Measurements from ENCODE around the gene NUDT19. TPM values are rescaled to one million over a fixed set of nuclear protein-coding genes. Genes with fewer than 3 reads are reported as not detected.
A peak's percentile ranks its signal among the peaks of the same experiment; 100 is the strongest.

NUDT19 gene
- total RNA-seq, 6 donors from 2014 or later = 9.4 to 21.6 (median 15.3) TPM

DNA sequence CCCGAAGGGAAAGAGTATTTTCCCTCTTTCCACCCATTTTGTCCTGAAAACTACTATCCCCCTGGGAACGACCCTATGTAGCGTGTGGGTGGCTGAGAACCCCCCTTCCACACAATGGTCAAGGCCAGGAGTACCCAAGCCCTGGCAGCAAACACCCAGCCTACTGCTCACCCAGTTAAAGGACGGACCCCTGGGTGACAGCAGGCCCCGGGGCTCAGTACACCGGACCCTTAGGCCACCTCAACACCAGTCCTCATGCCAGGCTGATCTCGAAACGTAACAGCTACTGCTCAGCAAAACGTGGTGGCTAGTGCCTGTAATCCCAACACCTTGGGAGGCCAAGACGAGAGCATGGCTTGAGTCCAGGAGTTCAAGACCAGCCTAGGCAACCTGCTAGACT, 18.0 kb upstream of the NUDT19 start:
- H3K9me3 ChIP-seq = no peaks in the 10 kb centered on the region
- no peak for TF ChIP-seq POLR2AphosphoS5 (IDR thresholded peaks at IDR 0.05)
- no peak for TF ChIP-seq EP300 (IDR thresholded peaks at IDR 0.05)
- TF ChIP-seq, protein P1, sequence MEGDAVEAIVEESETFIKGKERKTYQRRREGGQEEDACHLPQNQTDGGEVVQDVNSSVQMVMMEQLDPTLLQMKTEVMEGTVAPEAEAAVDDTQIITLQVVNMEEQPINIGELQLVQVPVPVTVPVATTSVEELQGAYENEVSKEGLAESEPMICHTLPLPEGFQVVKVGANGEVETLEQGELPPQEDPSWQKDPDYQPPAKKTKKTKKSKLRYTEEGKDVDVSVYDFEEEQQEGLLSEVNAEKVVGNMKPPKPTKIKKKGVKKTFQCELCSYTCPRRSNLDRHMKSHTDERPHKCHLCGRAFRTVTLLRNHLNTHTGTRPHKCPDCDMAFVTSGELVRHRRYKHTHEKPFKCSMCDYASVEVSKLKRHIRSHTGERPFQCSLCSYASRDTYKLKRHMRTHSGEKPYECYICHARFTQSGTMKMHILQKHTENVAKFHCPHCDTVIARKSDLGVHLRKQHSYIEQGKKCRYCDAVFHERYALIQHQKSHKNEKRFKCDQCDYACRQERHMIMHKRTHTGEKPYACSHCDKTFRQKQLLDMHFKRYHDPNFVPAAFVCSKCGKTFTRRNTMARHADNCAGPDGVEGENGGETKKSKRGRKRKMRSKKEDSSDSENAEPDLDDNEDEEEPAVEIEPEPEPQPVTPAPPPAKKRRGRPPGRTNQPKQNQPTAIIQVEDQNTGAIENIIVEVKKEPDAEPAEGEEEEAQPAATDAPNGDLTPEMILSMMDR (IDR thresholded peaks at IDR 0.05) = no peak
- TF ChIP-seq POLR2A (IDR thresholded peaks at IDR 0.05) = no peak
- no peak overlapping the region for H3K27ac ChIP-seq
- WGBS, 2 donors = 85% methylated on average over 7 to 10 of the region's 10 CpGs
- peaks cover 42 to 65% (median 48%) of the 10 kb centered on the region in 4 donors for H3K4me1 ChIP-seq
- peaks cover 0 to 16% (median 12%) of the 10 kb centered on the region in 4 donors for H3K27me3 ChIP-seq
- no peaks in the 10 kb centered on the region for H3K36me3 ChIP-seq
- DNase-seq (no peak), ATAC-seq (ENCODE audit: low FRiP score in 2 of 2) (no peak)
- peak overlapping the region in 1 of 4 donors; percentile 99 for H3K4me3 ChIP-seq

DNA sequence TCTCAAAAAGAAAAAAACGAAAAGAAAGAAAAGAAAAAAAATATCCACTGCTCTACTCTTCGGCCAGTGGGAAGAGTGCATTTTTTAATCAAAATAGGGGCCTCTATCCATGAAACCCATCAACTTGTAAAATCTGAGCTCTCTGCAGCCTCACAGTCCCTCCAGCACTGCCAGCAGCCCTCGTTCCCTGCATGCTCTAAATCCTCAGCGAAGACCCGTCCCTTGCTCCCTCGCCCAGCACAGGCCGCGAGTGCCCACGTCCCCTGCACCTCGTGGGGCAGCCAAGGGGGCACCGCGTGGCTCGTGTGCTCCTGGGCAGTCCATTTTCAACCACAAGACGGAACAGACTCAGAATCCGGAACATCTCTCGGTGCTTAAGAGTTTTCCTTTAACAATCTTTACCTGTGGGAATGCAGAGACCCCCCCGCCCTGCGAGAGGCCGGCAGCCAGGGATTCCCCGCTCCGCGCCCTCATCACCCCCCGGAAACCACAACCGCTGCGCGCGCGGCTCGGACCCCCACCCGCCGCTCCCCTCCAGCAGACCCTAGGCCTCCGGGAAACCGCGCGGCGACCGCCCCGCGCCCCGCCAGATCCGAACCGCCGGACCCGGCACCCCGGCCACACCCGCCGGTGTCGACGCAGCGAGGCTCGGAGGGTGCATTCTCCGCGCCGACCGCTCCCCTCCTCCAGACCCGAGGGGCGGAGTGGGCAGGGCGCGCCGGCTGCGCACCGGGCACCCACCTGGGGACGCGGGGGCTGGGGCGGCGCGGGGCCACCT, 17.3 kb upstream of the NUDT19 start:
- TF ChIP-seq POLR2AphosphoS5 (IDR thresholded peaks at IDR 0.05) = no peak
- TF ChIP-seq, protein P1 (IDR thresholded peaks at IDR 0.05) = peak in 1 of 6 experiments; percentile 38
- peak in 1 of 2 donors; percentile 38 for DNase-seq
- no peaks in the 10 kb centered on the region for H3K36me3 ChIP-seq
- peak overlapping the region; percentile 92 to 99 (median 97) for H3K4me3 ChIP-seq
- H3K27ac ChIP-seq = peak overlapping the region; percentile 83 to 90 (median 87)
- WGBS, 2 donors = 4 to 8% methylated on average over 7 to 16 of the region's 67 CpGs
- H3K4me1 ChIP-seq = peaks cover 39 to 61% (median 47%) of the 10 kb centered on the region in 4 donors
- H3K27me3 ChIP-seq = peaks cover 0 to 16% (median 12%) of the 10 kb centered on the region in 4 donors
- peak in 1 of 2 donors; percentile 2 for ATAC-seq (ENCODE audit: low FRiP score in 2 of 2)
- H3K9me3 ChIP-seq = no peaks in the 10 kb centered on the region

DNA sequence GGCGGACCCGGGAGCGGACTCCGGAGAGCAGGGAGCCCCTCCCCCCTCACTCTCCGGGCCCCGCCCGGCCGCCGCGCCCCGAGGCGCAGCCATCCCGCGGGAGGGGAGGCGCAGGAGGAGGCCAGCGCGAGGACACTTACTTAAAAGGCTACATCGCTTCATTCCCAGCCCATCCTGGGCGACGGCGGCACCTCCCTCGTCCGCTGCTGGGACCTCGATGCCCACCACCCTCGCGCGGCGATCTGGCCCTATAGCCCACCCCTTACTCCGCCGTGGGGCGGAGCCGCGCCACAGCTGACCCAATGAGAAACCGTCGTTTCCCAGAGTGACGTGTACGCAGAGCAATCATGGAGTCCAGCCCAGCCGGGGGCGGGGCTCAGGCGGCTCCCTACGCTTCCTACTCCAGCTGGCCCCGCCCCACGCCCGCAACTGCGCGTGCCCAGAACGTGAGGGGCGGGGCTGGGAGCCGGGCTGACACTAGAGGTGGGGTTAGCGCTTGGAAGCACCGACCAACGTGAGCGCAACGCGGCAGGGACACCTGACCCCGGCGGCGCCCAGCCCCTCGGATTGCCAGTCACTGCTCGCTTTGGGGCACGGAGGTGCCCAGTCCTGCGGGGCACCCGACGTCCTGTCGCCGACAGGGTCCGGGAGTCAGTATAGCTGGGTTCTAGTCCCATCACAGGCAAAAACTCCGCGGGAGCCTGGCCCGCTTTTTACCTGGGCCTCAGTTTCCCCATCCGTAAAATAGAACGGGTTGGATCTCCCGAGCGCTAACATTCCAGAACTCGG, 16.5 kb upstream of the NUDT19 start, which contains the start of gene ANKRD27:
Gene ANKRD27, minus strand, starts transcription at position 250 of the 789 bp plus-strand sequence. CDS start 16,165 bp downstream, outside the sequence.
- ATAC-seq (ENCODE audit: low FRiP score in 2 of 2) = peak; percentile 97 to 98

DNA sequence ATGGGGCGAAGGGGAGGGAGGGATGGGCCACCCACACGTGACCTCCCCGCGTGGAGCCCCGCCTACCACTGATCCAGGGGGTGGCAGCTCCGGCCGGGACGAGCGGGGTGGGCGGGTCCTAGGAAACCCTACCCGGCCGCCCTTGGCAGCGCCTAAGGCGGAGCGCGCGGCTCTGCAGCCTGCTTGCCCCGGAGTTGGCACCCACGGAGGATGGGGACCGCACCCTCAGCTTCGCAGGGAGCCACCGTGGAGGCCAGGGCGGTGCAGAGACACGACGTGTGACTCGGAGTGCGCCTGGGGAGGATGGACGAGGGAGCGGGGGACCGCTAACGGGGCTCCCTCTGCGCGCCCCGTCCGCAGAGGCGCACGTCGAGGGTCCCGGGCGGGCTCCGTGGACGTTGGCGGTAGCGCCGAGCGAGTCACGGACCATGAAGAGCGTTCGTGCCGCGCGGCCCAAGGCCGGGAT, 15.9 kb upstream of the NUDT19 start, which contains the start of gene RGS9BP:
Gene RGS9BP, plus strand, starts transcription at position 129 of the 466 bp plus-strand sequence. CDS start 416 bp downstream, outside the sequence.
- H3K4me1 ChIP-seq = peaks cover 29 to 47% (median 35%) of the 10 kb centered on the region in 4 donors
- TF ChIP-seq, protein P1 (IDR thresholded peaks at IDR 0.05) = no peak
- TF ChIP-seq POLR2A (IDR thresholded peaks at IDR 0.05) (no peak), POLR2AphosphoS5 (IDR thresholded peaks at IDR 0.05) (no peak), EP300 (IDR thresholded peaks at IDR 0.05) (no peak)

More for the DNA sequence above, 16.5 kb upstream of the NUDT19 start, which contains the start of gene ANKRD27:
- peaks cover 32 to 53% (median 40%) of the 10 kb centered on the region in 4 donors for H3K4me1 ChIP-seq
- peak within 1 kb of the TSS; percentile 83 to 90 (median 87) for H3K27ac ChIP-seq
- peaks cover 0 to 16% (median 12%) of the 10 kb centered on the region in 4 donors for H3K27me3 ChIP-seq
- peak; percentile 97 to 99 for DNase-seq
- 1% methylated on average over 33 of the region's 75 CpGs; no CpG with 5 or more reads in 1 of the 2 donors for WGBS, 2 donors
- H3K36me3 ChIP-seq = no peaks in the 10 kb centered on the region
- H3K4me3 ChIP-seq = peak within 1 kb of the TSS; percentile 92 to 99 (median 97)
- no peaks in the 10 kb centered on the region for H3K9me3 ChIP-seq
- peak in 2 of 4 donors; percentile 30 to 71 for TF ChIP-seq POLR2A (IDR thresholded peaks at IDR 0.05)
- TF ChIP-seq POLR2AphosphoS5 (IDR thresholded peaks at IDR 0.05) = peak; percentile 65 to 74
- TF ChIP-seq, protein P1 (IDR thresholded peaks at IDR 0.05) = peak in 1 of 6 experiments; percentile 46
- no peak for TF ChIP-seq EP300 (IDR thresholded peaks at IDR 0.05)

More for the DNA sequence above, 15.9 kb upstream of the NUDT19 start, which contains the start of gene RGS9BP:
- DNase-seq = peak; percentile 85 to 94
- Histone ChIP-seq H3K9me3 (no peaks in the 10 kb centered on the region), H3K36me3 (no peaks in the 10 kb centered on the region), H3K27me3 (peaks cover 0 to 16% (median 12%) of the 10 kb centered on the region in 4 donors), H3K27ac (peak within 1 kb of the TSS; percentile 83 to 90 (median 87)), H3K4me3 (peak within 1 kb of the TSS; percentile 92 to 99 (median 97))
- 3% methylated on average over 43 of the region's 53 CpGs; no CpG with 5 or more reads in 1 of the 2 donors for WGBS, 2 donors
- peak; percentile 87 to 94 for ATAC-seq (ENCODE audit: low FRiP score in 2 of 2)

Measured in upper lobe of left lung (tissue), 6 donors.